ENCODE results near the gene ZBED4. TPM values are rescaled to one million over a fixed set of nuclear protein-coding genes. Genes with fewer than 3 reads are reported as not detected.

ZBED4 gene
- total and polyA plus RNA-seq, 2 experiments from 2014 or later, result 8.5 to 31.9 TPM

GRCh38 chr22:49887064-49887451 lies 33.4 kb downstream of the ZBED4 start (continued):
- no peak for TF ChIP-seq REST (IDR thresholded peaks at IDR 0.05; ENCODE audit: unreplicated experiment)
- no peak for TF ChIP-seq POLR2AphosphoS5 (IDR thresholded peaks at IDR 0.05; ENCODE audit: low read depth)

- Mint-ChIP-seq H3K9me3 (peaks cover 30% of the 10 kb centered on the region), H3K4me3 (no peak overlapping the region)
- H3K36me3 ChIP-seq (ENCODE audit: insufficient read depth), result peaks cover 4% of the 10 kb centered on the region
- TF ChIP-seq ZNF462 (CRISPR knock-in tag; IDR thresholded peaks at IDR 0.05) (no peak), REST (IDR thresholded peaks at IDR 0.05; ENCODE audit: unreplicated experiment) (no peak), CREB1 (CRISPR knock-in tag; IDR thresholded peaks at IDR 0.05; ENCODE audit: low read depth) (no peak), CTCF (conservative IDR thresholded peaks at IDR 0.05; ENCODE audit: low read depth in 2 of 2) (no peak), POLR2AphosphoS5 (IDR thresholded peaks at IDR 0.05; ENCODE audit: low read depth) (no peak), ZNF114 (CRISPR knock-in tag; IDR thresholded peaks at IDR 0.05) (no peak), EZH2phosphoT487 (IDR thresholded peaks at IDR 0.05; ENCODE audit: unreplicated experiment) (no peak), EZH2 (IDR thresholded peaks at IDR 0.05; ENCODE audit: low read depth, unreplicated experiment) (no peak), ZNF331 (CRISPR knock-in tag; IDR thresholded peaks at IDR 0.05; ENCODE audit: low read depth) (no peak), JUNB (IDR thresholded peaks at IDR 0.05; ENCODE audit: unreplicated experiment) (no peak)
Observed at GRCh38 chr22:49887702-49888101, 34.1 kb downstream of the ZBED4 start.

More at GRCh38 chr22:49887702-49888101, 34.1 kb downstream of the ZBED4 start:
- Mint-ChIP-seq H3K36me3 (ENCODE audit: low read depth) (peaks cover 96% of the 10 kb centered on the region), H3K27ac (no peak overlapping the region), H3K4me1 (no peaks in the 10 kb centered on the region; the same call in 2 of the 3 replicates), H3K27me3 (ENCODE audit: insufficient read depth, low read depth, poor library complexity) (peaks cover 3% of the 10 kb centered on the region)
- Histone ChIP-seq H3K27ac (ENCODE audit: low read depth) (no peak overlapping the region), H3K9me2 (ENCODE audit: insufficient read depth) (0 out of 2 replicates have a peak, but pooled peaks cover 4% of the 10 kb centered on the region), H3K4me1 (ENCODE audit: insufficient read depth) (no peaks in the 10 kb centered on the region), H3F3A (replicated peaks; ENCODE audit: low read depth) (no peaks in the 10 kb centered on the region), H3K79me2 (replicated peaks; ENCODE audit: insufficient read depth) (peaks cover 21% of the 10 kb centered on the region), H4K20me1 (replicated peaks; ENCODE audit: insufficient read depth) (peaks cover 14% of the 10 kb centered on the region), H3K4me3 (no peak overlapping the region), H3K4me2 (no peak overlapping the region), H2AFZ (no peak overlapping the region), H3K27me3 (ENCODE audit: insufficient read depth) (no peaks in the 10 kb centered on the region)
- DNase-seq (ENCODE audit: low spot score), result no peak
- no peak for ATAC-seq
